HCT116 (cell line): ENCODE measurements around the gene ACAN. TPM values are rescaled to one million over a fixed set of nuclear protein-coding genes. Genes with fewer than 3 reads are reported as not detected.

Experiments
- ATAC-seq: fragments of 200-7000 bp; cut with Tn5 transposase; 2 replicates; pipeline ENCODE4 v1.9.1; 2020; ENCODE audit warnings: mild to moderate bottlenecking, moderate library complexity
- BruUV-seq: library from RNA; stranded (reverse); fragments of 400-500 nt; replicated peaks from 2 replicates; lab custom pipeline; 2021; lab: Mats Ljungman, UMichigan
- CTCF ChIA-PET: fragments of 300-600 bp; sonication (Branson Sonifier 250); formaldehyde crosslinking; loops from one replicate; lab custom pipeline; 2021; ENCODE audit warnings: antibody characterized with exemption; lab: Charles Lee
- POLR2A ChIA-PET: fragments of 300-600, 350-600 bp; sonication (Branson Sonifier 250); formaldehyde crosslinking; loops from one replicate; lab custom pipeline; 2021; ENCODE audit warnings: antibody characterized with exemption; lab: Charles Lee
- RAD21 ChIA-PET, 2 experiments: fragments of 300-600 bp; sonication (Branson Sonifier 250); formaldehyde crosslinking; loops; one replicate each; lab custom pipeline; 2023; ENCODE audit warnings: low total read pairs in 2 of 2; ENCODE audit not compliant: uncharacterized antibody in 2 of 2, unreplicated experiment in 2 of 2, low non-redundant PET in 1 of 2; lab: Charles Lee
- DNase-seq: peaks from one replicate; pipeline ENCODE4 v3.0.0-alpha.2; 2010; ENCODE audit warnings: low read depth, low spot score
- H2AFZ ChIP-seq: fragments of 200-600 bp; shearing (Covaris generic), sonication (generic); 2 replicates; pipeline ENCODE4 v1.6.1; 2017; ENCODE audit warnings: low read depth, mixed run types, mixed read lengths, antibody characterized with exemption, low read length; ENCODE audit not compliant: poor library complexity, severe bottlenecking
- H3K27ac ChIP-seq: 2 replicates; pipeline ENCODE4 v1.5.1; 2012; ENCODE audit warnings: low read depth, low read length
- H3K27me3 ChIP-seq: fragments of 200-600 bp; sonication (generic); 2 replicates; pipeline ENCODE4 v1.6.1; 2016; ENCODE audit warnings: mixed run types, low read length, mixed read lengths; ENCODE audit not compliant: insufficient read depth
- H3K36me3 ChIP-seq, 2 experiments: fragments of 200-500 bp in 1 of 2; fragments of 200-600 bp in 1 of 2; sonication (Bioruptor generic) in 1 of 2; sonication (generic) in 1 of 2; 2 replicates each; pipeline versions ENCODE4 v1.5.1 to v1.6.1; 2014 to 2016; ENCODE audit warnings: low read length in 2 of 2, inconsistent platforms in 1 of 2, mixed read lengths in 1 of 2, mixed run types in 1 of 2; ENCODE audit not compliant: insufficient read depth in 2 of 2, control insufficient read depth in 1 of 2
- H3K4me1 ChIP-seq, 2 experiments: fragments of 200-600 bp in 1 of 2; sonication (generic) in 1 of 2; 2 replicates each; pipeline versions ENCODE4 v1.5.1 to v1.6.1; 2012 to 2017; ENCODE audit warnings: low read length in 2 of 2, inconsistent platforms in 1 of 2, mild to moderate bottlenecking in 1 of 2, mixed read lengths in 1 of 2, mixed run types in 1 of 2, moderate library complexity in 1 of 2; ENCODE audit not compliant: insufficient read depth in 2 of 2, control insufficient read depth in 1 of 2
- H3K4me2 ChIP-seq: fragments of 200-600 bp; sonication (generic); 2 replicates; pipeline ENCODE4 v1.6.1; 2017; ENCODE audit warnings: mixed run types, low read length, mixed read lengths
- H3K4me3 ChIP-seq, 2 experiments: fragments of 200-600 bp in 1 of 2; sonication (generic) in 1 of 2; replicated peaks in 1 of 2; 2 replicates each; pipeline ENCODE4 v1.5.1; 2011 to 2016; ENCODE audit warnings: low read length in 2 of 2, control low read depth in 1 of 2, low read depth in 1 of 2, mild to moderate bottlenecking in 1 of 2, mixed read lengths in 1 of 2, mixed run types in 1 of 2
- H3K79me2 ChIP-seq: fragments of 200-600 bp; sonication (generic); 2 replicates; pipeline ENCODE4 v1.6.1; 2017; ENCODE audit warnings: mild to moderate bottlenecking, mixed run types, low read length, moderate library complexity, mixed read lengths; ENCODE audit not compliant: insufficient read depth
- H3K9ac ChIP-seq: fragments of 200-600 bp; sonication (generic); 2 replicates; pipeline ENCODE4 v1.6.1; 2016; ENCODE audit warnings: low read length, mixed read lengths
- H3K9me2 ChIP-seq: fragments of 200-600 bp; sonication (generic), shearing (Covaris generic); 2 replicates; pipeline ENCODE4 v1.6.1; 2017; ENCODE audit warnings: mixed run types, mild to moderate bottlenecking, moderate library complexity; ENCODE audit not compliant: insufficient read depth
- H3K9me3 ChIP-seq, 2 experiments: fragments of 200-500 bp in 1 of 2; fragments of 200-600 bp in 1 of 2; sonication (Bioruptor generic) in 1 of 2; sonication (generic) in 1 of 2; 2 replicates each; pipeline ENCODE4 v1.6.1; 2014 to 2017; ENCODE audit warnings: low read length in 2 of 2, mixed read lengths in 2 of 2, inconsistent platforms in 1 of 2, low read depth in 1 of 2, mild to moderate bottlenecking in 1 of 2, mixed run types in 1 of 2, moderate library complexity in 1 of 2; ENCODE audit not compliant: control insufficient read depth in 1 of 2, insufficient read depth in 1 of 2
- H4K20me1 ChIP-seq: fragments of 200-600 bp; sonication (generic), shearing (Covaris generic); 2 replicates; pipeline ENCODE4 v1.6.1; 2017; ENCODE audit warnings: mixed run types, mild to moderate bottlenecking, moderate library complexity; ENCODE audit not compliant: insufficient read depth
- CBX3 ChIP-seq: IDR thresholded peaks from 2 replicates; pipeline ENCODE4 v1.6.1; 2012; ENCODE audit warnings: low read depth
- CEBPB ChIP-seq: IDR thresholded peaks from 2 replicates; pipeline ENCODE4 v1.6.1; 2012; ENCODE audit warnings: low read depth
- EGR1 ChIP-seq: IDR thresholded peaks from 2 replicates; pipeline ENCODE4 v1.6.1; 2012; ENCODE audit warnings: low read depth
- ELF1 ChIP-seq: IDR thresholded peaks from 2 replicates; pipeline ENCODE4 v1.6.1; 2012; ENCODE audit warnings: low read depth, borderline replicate concordance
- EZH2phosphoT487 ChIP-seq: fragments of 200-600 bp; IDR thresholded peaks from 2 replicates; pipeline ENCODE4 v1.6.1; 2018; ENCODE audit warnings: antibody characterized with exemption, borderline replicate concordance
- FOSL1 ChIP-seq: IDR thresholded peaks from 2 replicates; pipeline ENCODE4 v1.6.1; 2012; ENCODE audit warnings: low read depth
- JUND ChIP-seq: IDR thresholded peaks from 2 replicates; pipeline ENCODE4 v1.6.1; 2012
- MAX ChIP-seq: IDR thresholded peaks from 2 replicates; pipeline ENCODE4 v1.6.1; 2012
- POLR2AphosphoS5 ChIP-seq: IDR thresholded peaks from 2 replicates; pipeline ENCODE4 v1.6.1; 2011; ENCODE audit warnings: mild to moderate bottlenecking, low read depth, low read length, moderate library complexity
- RAD21 ChIP-seq: IDR thresholded peaks from 2 replicates; pipeline ENCODE4 v1.6.1; 2012; ENCODE audit warnings: low read depth, mild to moderate bottlenecking
- REST ChIP-seq: IDR thresholded peaks from 2 replicates; pipeline ENCODE4 v1.6.1; 2012; ENCODE audit warnings: low read depth
- SIN3A ChIP-seq: IDR thresholded peaks from 2 replicates; pipeline ENCODE4 v1.6.1; 2012; ENCODE audit warnings: low read depth
- SP1 ChIP-seq: IDR thresholded peaks from 2 replicates; pipeline ENCODE4 v1.6.1; 2012; ENCODE audit warnings: low read depth
- TCF7L2 ChIP-seq: IDR thresholded peaks from 2 replicates; pipeline ENCODE4 v1.7.0; 2011; ENCODE audit warnings: borderline replicate concordance, inconsistent platforms; ENCODE audit not compliant: insufficient read depth, insufficient read length; ENCODE audit errors: extremely low read depth
- YY1 ChIP-seq: IDR thresholded peaks from 2 replicates; pipeline ENCODE4 v1.6.1; 2011; ENCODE audit warnings: low read length, low read depth, moderate library complexity, mild to moderate bottlenecking; ENCODE audit not compliant: insufficient replicate concordance; ENCODE audit errors: extremely low read depth
- intact Hi-C: fragments of 100-400 bp; cut with micrococcal nuclease; formaldehyde crosslinking; loops from 2 replicates; pipeline ENCODE4 v1.10.0; 2022
- total RNA-seq: library from RNA; stranded (reverse); gene quantifications from one replicate; pipeline ENCODE4 v1.2.1, GENCODE V29; 2021; ENCODE audit not compliant: unreplicated experiment
- TF ChIP-seq, protein P1 (sequence below), 3 experiments: fragments of 200-600 bp in 1 of 3; sonication (generic) in 1 of 3; IDR thresholded peaks in 2 of 3; conservative IDR thresholded peaks in 1 of 3; 2 replicates each; pipeline ENCODE4 v1.5.1; 2012 to 2017; ENCODE audit warnings: low read depth in 2 of 3, low read length in 2 of 3, antibody characterized with exemption in 1 of 3, borderline replicate concordance in 1 of 3, control low read depth in 1 of 3, mild to moderate bottlenecking in 1 of 3, mixed read lengths in 1 of 3, mixed run types in 1 of 3, moderate library complexity in 1 of 3; ENCODE audit not compliant: insufficient read depth in 1 of 3
- TF ChIP-seq, protein P2 (sequence below): IDR thresholded peaks from 2 replicates; pipeline ENCODE4 v1.6.1; 2011; ENCODE audit warnings: mild to moderate bottlenecking, low read length, moderate library complexity; ENCODE audit not compliant: insufficient replicate concordance; ENCODE audit errors: extremely low read depth

Gene ACAN
- total RNA-seq, 1 experiment from 2014 or later, result not detected

- H3K79me2 ChIP-seq, result no peaks in the 10 kb centered on the region
- H3K9ac ChIP-seq, result no peak overlapping the region
- H3K4me3 ChIP-seq, result no peak overlapping the region
- POLR2A ChIA-PET, result no interaction called here
- H3K9me3 ChIP-seq, result no peaks in the 10 kb centered on the region
- no peaks in the 10 kb centered on the region for H4K20me1 ChIP-seq
- intact Hi-C loops, result no loop called here
- H3K36me3 ChIP-seq, result no peaks in the 10 kb centered on the region
- H3K27ac ChIP-seq, result no peak overlapping the region
- H2AFZ ChIP-seq, result no peak overlapping the region
- ATAC-seq (no peak), DNase-seq (no peak)
- CTCF ChIA-PET, result no interaction called here
- peaks cover 32% of the 10 kb centered on the region for H3K27me3 ChIP-seq
- no peak overlapping the region for H3K4me2 ChIP-seq
- H3K9me2 ChIP-seq, result no peaks in the 10 kb centered on the region
- H3K4me1 ChIP-seq, result no peaks in the 10 kb centered on the region
- RAD21 ChIA-PET, result no interaction called here
- TF ChIP-seq MAX, result no peak
- TF ChIP-seq REST, result no peak
- TF ChIP-seq JUND, result no peak
- TF ChIP-seq, protein P1, sequence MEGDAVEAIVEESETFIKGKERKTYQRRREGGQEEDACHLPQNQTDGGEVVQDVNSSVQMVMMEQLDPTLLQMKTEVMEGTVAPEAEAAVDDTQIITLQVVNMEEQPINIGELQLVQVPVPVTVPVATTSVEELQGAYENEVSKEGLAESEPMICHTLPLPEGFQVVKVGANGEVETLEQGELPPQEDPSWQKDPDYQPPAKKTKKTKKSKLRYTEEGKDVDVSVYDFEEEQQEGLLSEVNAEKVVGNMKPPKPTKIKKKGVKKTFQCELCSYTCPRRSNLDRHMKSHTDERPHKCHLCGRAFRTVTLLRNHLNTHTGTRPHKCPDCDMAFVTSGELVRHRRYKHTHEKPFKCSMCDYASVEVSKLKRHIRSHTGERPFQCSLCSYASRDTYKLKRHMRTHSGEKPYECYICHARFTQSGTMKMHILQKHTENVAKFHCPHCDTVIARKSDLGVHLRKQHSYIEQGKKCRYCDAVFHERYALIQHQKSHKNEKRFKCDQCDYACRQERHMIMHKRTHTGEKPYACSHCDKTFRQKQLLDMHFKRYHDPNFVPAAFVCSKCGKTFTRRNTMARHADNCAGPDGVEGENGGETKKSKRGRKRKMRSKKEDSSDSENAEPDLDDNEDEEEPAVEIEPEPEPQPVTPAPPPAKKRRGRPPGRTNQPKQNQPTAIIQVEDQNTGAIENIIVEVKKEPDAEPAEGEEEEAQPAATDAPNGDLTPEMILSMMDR (IDR thresholded peaks at IDR 0.05 in 2 of 3, conservative IDR thresholded peaks at IDR 0.05 in 1 of 3; ENCODE audit: borderline replicate concordance in 1 of 3, insufficient read depth in 1 of 3, low read depth in 2 of 3, low read length in 2 of 3), result no peak
- TF ChIP-seq EGR1, result no peak
- no peak for TF ChIP-seq CBX3
- TF ChIP-seq RAD21, result no peak
- no peak for TF ChIP-seq TCF7L2
- TF ChIP-seq, protein P2, sequence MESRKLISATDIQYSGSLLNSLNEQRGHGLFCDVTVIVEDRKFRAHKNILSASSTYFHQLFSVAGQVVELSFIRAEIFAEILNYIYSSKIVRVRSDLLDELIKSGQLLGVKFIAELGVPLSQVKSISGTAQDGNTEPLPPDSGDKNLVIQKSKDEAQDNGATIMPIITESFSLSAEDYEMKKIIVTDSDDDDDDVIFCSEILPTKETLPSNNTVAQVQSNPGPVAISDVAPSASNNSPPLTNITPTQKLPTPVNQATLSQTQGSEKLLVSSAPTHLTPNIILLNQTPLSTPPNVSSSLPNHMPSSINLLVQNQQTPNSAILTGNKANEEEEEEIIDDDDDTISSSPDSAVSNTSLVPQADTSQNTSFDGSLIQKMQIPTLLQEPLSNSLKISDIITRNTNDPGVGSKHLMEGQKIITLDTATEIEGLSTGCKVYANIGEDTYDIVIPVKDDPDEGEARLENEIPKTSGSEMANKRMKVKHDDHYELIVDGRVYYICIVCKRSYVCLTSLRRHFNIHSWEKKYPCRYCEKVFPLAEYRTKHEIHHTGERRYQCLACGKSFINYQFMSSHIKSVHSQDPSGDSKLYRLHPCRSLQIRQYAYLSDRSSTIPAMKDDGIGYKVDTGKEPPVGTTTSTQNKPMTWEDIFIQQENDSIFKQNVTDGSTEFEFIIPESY, result no peak
- no peak for TF ChIP-seq YY1
- no peak for TF ChIP-seq POLR2AphosphoS5
- no peak for TF ChIP-seq ELF1
- no peak for TF ChIP-seq SIN3A
- no peak for TF ChIP-seq FOSL1
- TF ChIP-seq EZH2phosphoT487, result no peak
- no peak for TF ChIP-seq SP1
- no peak for TF ChIP-seq CEBPB
- no TSS peak for BruUV-seq
Measured at GRCh38 chr15:88859550-88859949, 56.3 kb downstream of the ACAN start.
